Stomach smooth muscle (tissue), 2 donors: ENCODE results near the gene CRB1.

Experiments
- H3K27ac ChIP-seq: one replicate; pipeline ENCODE4 v1.7.0; 2013; ENCODE audit warnings: mild to moderate bottlenecking, low read length, inconsistent platforms
- H3K27me3 ChIP-seq, 2 donors: one replicate each; pipeline ENCODE4 v1.7.0; 2013; ENCODE audit warnings: low read length in 2 of 2; ENCODE audit not compliant: insufficient read depth in 2 of 2, control insufficient read depth in 1 of 2
- H3K36me3 ChIP-seq, 2 donors: one replicate each; pipeline ENCODE4 v1.7.0; 2013; ENCODE audit warnings: low read length in 2 of 2; ENCODE audit not compliant: control insufficient read depth in 2 of 2, insufficient read depth in 2 of 2
- H3K4me1 ChIP-seq: one replicate; pipeline ENCODE4 v1.7.0; 2013; ENCODE audit warnings: low read length; ENCODE audit not compliant: control insufficient read depth, insufficient read depth
- H3K4me3 ChIP-seq, 2 donors: one replicate each; pipeline ENCODE4 v1.7.0; 2013; ENCODE audit warnings: low read length in 2 of 2
- H3K9ac ChIP-seq, 2 donors: one replicate each; pipeline ENCODE4 v1.7.0; 2013; ENCODE audit warnings: low read length in 2 of 2, mild to moderate bottlenecking in 1 of 2
- H3K9me3 ChIP-seq, 2 donors: one replicate each; pipeline ENCODE4 v1.7.0; 2013; ENCODE audit warnings: low read length in 2 of 2; ENCODE audit not compliant: control insufficient read depth in 2 of 2
- donor health status: healthy.
- donor health status: Pancreatic carcinoma.

CRB1 gene

DNA sequence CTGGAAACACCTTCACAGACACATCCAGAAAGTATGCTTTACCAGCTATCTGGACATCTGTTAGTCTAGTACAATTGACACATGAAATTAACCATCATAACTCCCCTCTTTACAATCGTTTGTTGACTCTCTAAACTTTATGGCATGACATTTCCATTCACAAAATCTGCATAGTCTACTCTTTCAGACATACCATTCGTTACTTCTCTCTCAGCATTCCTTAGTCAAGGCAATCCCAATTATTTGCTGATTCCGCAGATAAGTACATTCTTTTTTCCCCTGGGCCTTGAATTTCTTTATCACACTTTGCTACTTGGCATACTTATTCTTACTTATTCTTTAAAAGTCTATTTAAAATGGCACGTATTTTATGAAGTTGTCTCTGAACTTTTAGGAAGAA, 15.1 kb upstream of the CRB1 start:
- no peak overlapping the region for H3K4me3 ChIP-seq
- H3K27me3 ChIP-seq: no peaks in the 10 kb centered on the region
- no peak overlapping the region for H3K27ac ChIP-seq
- no peaks in the 10 kb centered on the region for H3K9me3 ChIP-seq
- H3K4me1 ChIP-seq: no peaks in the 10 kb centered on the region
- H3K36me3 ChIP-seq: no peaks in the 10 kb centered on the region
- no peak overlapping the region for H3K9ac ChIP-seq

DNA sequence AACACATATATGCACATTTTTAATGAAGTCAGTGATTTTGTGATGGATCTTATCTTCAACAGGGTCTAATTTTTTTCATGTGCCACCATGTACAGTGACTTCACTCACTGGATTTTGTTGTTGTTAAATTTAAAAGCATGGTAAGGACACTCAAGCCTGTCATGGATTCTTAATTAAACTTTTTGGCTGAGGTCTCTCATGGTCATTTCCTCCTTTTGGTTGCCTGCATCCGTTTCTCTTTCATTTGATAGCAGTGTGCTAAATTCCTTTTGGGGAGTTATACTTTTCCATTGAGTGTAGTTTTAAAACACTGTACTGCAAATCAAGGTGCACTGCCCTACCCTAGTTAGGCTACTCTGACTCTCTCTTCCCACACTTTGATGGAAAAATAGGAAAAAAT, 13.2 kb upstream of the CRB1 start:
- Histone ChIP-seq H3K36me3 (no peaks in the 10 kb centered on the region), H3K4me3 (no peak overlapping the region), H3K9me3 (no peaks in the 10 kb centered on the region), H3K27me3 (no peaks in the 10 kb centered on the region), H3K4me1 (no peaks in the 10 kb centered on the region), H3K27ac (no peak overlapping the region), H3K9ac (no peak overlapping the region)

DNA sequence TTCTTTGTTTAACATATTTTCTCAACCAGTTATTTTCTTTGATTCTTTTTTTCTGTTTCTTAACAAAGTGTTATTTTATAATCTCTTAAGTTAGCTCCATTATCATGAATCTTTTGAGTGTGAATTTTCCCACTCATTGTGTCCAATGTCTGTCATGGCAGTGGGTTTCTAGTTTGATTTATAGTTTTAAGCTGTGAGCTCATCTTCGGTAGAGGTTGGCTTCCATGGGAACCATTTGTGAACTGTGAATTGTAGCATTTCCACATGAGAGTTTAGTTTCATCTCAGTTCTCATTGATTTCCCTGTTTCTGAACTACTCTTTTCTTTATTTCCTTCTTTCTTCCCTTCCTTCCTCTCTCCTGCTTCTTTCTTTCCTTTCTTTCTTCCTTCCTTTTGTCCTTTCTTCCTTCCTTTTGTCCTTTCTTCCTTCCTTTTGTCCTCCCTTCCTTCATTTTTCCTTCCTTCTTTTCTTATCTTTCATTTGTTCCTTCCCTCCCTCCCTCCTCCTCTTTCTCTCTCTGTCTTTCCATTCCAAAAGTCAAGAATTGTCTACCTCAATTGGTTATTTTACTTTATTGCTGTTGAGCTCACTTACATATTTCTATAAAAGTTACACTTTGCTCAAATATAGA, 3.0 kb upstream of the CRB1 start:
- Histone ChIP-seq H3K36me3 (no peaks in the 10 kb centered on the region), H3K4me3 (no peak overlapping the region), H3K4me1 (no peaks in the 10 kb centered on the region), H3K27ac (no peak overlapping the region), H3K9ac (no peak overlapping the region), H3K27me3 (no peaks in the 10 kb centered on the region), H3K9me3 (no peaks in the 10 kb centered on the region)

DNA sequence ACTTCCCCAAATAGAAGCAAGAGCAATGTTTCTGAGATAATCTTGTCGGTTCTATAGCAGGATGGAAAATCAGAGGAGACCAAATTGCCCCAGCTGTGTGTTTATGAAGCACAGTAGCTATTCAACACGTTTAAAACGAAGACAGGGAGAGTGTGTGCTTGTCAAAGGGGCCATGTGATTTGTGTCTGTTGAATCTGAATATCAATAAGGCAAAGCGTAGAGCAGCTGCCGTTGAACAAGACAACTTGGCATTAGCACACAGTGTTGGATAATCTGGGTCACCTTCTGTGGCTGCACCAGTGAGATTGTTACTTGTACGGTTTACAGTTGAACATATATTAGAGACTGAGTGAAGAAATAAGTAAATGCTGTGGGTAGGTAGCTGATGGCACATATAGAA, 1.0 kb downstream of the CRB1 start:
- Histone ChIP-seq H3K9ac (no peak overlapping the region), H3K36me3 (no peaks in the 10 kb centered on the region), H3K4me3 (no peak overlapping the region), H3K4me1 (no peaks in the 10 kb centered on the region), H3K9me3 (no peaks in the 10 kb centered on the region), H3K27me3 (no peaks in the 10 kb centered on the region), H3K27ac (no peak overlapping the region)

DNA sequence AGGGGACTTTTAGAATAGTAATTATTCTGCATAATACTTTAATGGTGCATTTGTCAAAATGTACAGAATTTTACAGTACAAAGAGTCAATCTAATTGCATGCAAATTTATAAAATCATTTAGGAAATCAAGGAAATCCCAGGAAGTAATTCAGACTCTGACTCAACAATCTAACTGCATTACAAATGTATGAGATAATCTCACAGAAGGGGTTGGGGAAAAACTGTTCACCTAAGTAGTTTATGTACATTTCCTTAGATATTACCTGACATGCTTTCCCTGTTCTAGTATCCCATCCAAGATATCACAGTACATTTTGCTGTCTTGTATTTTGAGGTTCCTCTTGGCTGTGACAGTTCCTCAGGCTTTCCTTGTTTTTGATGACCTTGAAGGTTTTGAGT, 4.7 kb downstream of the CRB1 start:
- H3K27me3 ChIP-seq: no peaks in the 10 kb centered on the region
- H3K27ac ChIP-seq: no peak overlapping the region
- no peaks in the 10 kb centered on the region for H3K4me1 ChIP-seq
- no peaks in the 10 kb centered on the region for H3K36me3 ChIP-seq
- H3K9me3 ChIP-seq: no peaks in the 10 kb centered on the region
- H3K4me3 ChIP-seq: no peak overlapping the region
- H3K9ac ChIP-seq: no peak overlapping the region

DNA sequence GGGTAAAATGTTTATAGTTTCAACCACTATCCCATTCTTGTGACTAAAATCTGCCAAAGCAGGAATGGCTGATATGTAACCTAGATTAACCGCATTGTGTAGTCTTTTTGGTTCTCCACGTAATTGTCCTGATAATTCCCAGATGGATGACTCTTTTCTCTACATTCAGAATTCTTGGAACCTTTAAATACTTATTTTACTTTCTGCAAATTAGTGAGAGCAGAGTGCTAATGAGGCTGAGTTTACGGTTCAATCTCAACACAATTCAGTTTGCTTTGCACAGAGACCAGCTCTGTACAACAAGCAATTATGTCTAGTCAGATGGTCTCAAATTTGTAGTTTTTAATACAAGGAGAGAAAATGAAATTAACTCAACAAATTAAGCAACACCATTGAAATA, 9.1 kb downstream of the CRB1 start:
- no peak overlapping the region for H3K27ac ChIP-seq
- H3K4me1 ChIP-seq: no peaks in the 10 kb centered on the region
- H3K9ac ChIP-seq: no peak overlapping the region
- no peak overlapping the region for H3K4me3 ChIP-seq
- H3K9me3 ChIP-seq: no peaks in the 10 kb centered on the region
- H3K36me3 ChIP-seq: no peaks in the 10 kb centered on the region
- no peaks in the 10 kb centered on the region for H3K27me3 ChIP-seq

DNA sequence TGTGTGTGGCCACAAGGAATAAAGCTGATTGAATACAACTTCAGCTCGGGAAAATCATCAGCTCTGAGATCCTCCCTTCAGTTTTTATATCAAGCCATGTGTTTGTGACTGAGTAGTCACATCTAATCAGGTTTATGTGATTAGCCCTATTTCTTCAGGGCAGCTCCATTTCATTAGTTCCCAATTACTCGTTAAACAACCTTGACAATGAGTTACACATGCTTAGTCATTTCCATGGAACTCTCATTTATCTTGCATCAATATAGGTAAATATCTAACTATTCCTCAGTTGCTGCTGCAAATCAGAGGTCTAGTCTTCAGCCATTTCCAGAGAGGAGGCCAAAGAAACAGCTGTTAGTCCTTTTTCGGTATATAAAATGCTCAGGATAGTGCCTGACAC, 16.3 kb downstream of the CRB1 start:
- Histone ChIP-seq H3K4me1 (no peaks in the 10 kb centered on the region), H3K27me3 (no peaks in the 10 kb centered on the region), H3K36me3 (no peaks in the 10 kb centered on the region), H3K27ac (no peak overlapping the region), H3K4me3 (no peak overlapping the region), H3K9ac (no peak overlapping the region), H3K9me3 (no peaks in the 10 kb centered on the region)

DNA sequence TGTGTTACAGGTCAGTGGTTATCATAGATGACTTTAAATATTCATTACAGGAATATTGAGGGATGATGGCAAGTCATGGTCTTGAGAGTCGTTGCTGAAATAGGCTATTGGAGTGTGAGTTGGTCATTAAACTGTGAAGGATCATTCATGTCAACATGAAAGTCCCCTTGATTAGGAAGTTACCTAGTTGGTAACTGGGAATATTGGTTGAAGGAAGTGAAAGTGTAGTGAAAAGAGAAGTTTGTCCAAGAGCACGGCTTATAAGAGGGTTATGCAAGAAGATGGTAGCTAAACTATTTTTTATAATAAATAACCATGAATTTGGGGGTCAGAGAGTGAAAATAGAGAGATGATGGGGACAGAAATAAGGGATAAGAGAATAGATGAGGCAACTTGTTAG, 16.9 kb downstream of the CRB1 start:
- H3K9me3 ChIP-seq: no peaks in the 10 kb centered on the region
- no peaks in the 10 kb centered on the region for H3K4me1 ChIP-seq
- no peaks in the 10 kb centered on the region for H3K27me3 ChIP-seq
- no peak overlapping the region for H3K9ac ChIP-seq
- no peak overlapping the region for H3K4me3 ChIP-seq
- no peak overlapping the region for H3K27ac ChIP-seq
- no peaks in the 10 kb centered on the region for H3K36me3 ChIP-seq

DNA sequence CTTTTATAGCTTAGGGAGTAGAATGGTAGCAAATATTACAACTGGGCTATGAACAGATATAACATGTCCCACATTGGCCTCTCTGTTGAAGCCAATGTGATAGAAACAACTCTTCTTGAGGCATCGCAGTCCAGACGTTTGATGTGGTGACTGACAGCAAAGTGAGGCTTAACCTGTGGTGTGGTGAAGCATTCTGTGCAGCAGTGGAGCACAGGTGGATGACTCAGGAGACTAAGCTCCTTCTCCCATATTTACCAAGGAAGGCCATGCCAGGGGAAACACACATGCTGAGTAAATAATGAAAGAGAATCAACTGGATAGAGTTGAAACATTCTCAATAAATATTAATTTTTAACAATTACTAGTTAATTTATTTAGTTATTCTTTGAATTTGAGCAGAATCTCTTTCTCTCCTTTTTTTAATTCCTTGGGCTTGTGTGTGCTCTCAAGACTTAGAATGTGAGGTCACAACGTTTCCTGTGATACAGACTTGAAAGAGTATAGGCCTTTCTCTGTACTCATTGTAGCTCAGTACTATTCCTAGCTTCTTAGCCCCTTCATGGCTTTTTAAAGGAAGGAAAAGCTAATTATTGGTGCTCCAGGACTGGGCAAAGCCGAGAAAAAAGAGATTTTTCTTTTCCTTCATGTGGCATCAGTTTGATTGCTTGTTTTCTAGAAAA, 17.6 kb downstream of the CRB1 start:
- Histone ChIP-seq H3K9me3 (no peaks in the 10 kb centered on the region), H3K27me3 (no peaks in the 10 kb centered on the region), H3K9ac (no peak overlapping the region), H3K4me1 (no peaks in the 10 kb centered on the region), H3K36me3 (no peaks in the 10 kb centered on the region), H3K4me3 (no peak overlapping the region), H3K27ac (no peak overlapping the region)

DNA sequence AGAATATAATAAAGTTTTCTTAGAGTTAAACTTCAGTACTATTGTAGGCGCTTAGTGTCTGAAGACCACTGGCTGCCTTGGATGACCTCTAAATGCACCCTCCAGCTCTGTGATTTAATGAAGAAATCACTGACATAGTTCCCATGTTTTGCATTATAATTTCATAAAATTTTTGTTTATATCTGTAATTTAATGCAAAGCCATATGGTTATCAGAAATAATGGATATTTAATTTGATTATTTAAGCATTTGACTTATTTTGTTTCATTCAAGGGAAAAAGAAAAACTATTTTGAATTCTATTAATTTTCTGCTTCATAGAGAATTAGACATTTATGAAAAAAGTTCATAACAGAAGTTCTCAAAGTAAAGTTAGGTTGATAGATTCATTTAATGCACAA, 18.6 kb downstream of the CRB1 start:
- Histone ChIP-seq H3K27me3 (no peaks in the 10 kb centered on the region), H3K4me3 (no peak overlapping the region), H3K9me3 (no peaks in the 10 kb centered on the region), H3K27ac (no peak overlapping the region), H3K4me1 (no peaks in the 10 kb centered on the region), H3K9ac (no peak overlapping the region), H3K36me3 (no peaks in the 10 kb centered on the region)

DNA sequence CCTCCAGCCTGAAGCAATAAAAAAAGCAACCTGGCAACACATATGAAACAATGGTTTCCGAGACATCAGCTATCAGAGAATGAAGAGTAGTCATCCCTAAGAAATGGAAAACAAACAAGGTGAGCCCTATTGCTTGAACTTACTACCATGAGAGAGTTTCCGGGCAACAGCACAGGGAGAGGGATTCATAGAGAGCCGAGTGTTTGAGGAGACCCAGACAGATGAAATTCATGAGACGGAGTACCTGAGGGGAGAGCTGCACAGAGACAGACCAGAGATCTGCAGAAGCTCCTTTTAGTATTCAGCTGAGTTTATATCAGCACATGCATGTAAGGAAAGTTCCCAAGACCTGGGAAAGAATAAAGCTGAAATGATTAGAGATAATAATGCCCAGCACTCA, 19.8 kb downstream of the CRB1 start:
- Histone ChIP-seq H3K27me3 (no peaks in the 10 kb centered on the region), H3K4me1 (no peaks in the 10 kb centered on the region), H3K36me3 (no peaks in the 10 kb centered on the region), H3K27ac (no peak overlapping the region), H3K4me3 (no peak overlapping the region), H3K9ac (no peak overlapping the region), H3K9me3 (no peaks in the 10 kb centered on the region)
